HK-2 (cell line): ENCODE results near the gene HLCS.
A peak's percentile ranks its signal among the peaks of the same experiment; 100 is the strongest.

Source experiments
- DNase-seq: peaks from one replicate; pipeline ENCODE4 v3.0.0-alpha.2; 2018; ENCODE audit not compliant: unreplicated experiment

HLCS gene

GRCh38 chr21:36813052-36813451 lies 153.4 kb downstream of the HLCS start:
- no peak for DNase-seq

GRCh38 chr21:36811762-36812161 lies 154.7 kb downstream of the HLCS start:
- DNase-seq, result no peak

- DNase-seq, result no peak
These were observed 156.0 kb downstream of the HLCS start for GRCh38 chr21:36810443-36810842.

GRCh38 chr21:36807422-36807928 lies 159.0 kb downstream of the HLCS start:
- DNase-seq, result peak; percentile 14

GRCh38 chr21:36806103-36806502 lies 160.4 kb downstream of the HLCS start:
- no peak for DNase-seq

- no peak for DNase-seq
These were observed 161.4 kb downstream of the HLCS start for GRCh38 chr21:36804874-36805611.

- peak; percentile 46 for DNase-seq
These were observed 162.5 kb downstream of the HLCS start for GRCh38 chr21:36803816-36804439.

- no peak for DNase-seq
These were observed 163.3 kb downstream of the HLCS start for GRCh38 chr21:36803051-36803645.

- no peak for DNase-seq
These were observed 165.7 kb downstream of the HLCS start for GRCh38 chr21:36800734-36801133.

- DNase-seq, result no peak
These were observed 166.6 kb downstream of the HLCS start for GRCh38 chr21:36799869-36800268.

GRCh38 chr21:36798491-36798890 lies 168.0 kb downstream of the HLCS start:
- no peak for DNase-seq

- DNase-seq, result no peak
These were observed 170.4 kb downstream of the HLCS start for GRCh38 chr21:36796070-36796469.

- DNase-seq, result peak; percentile 63
These were observed 173.9 kb downstream of the HLCS start for GRCh38 chr21:36792505-36792967.

- no peak for DNase-seq
These were observed 174.6 kb downstream of the HLCS start for GRCh38 chr21:36791695-36792470.

GRCh38 chr21:36791180-36791579 lies 175.3 kb downstream of the HLCS start:
- DNase-seq, result no peak

GRCh38 chr21:36790616-36791015 lies 175.9 kb downstream of the HLCS start:
- DNase-seq, result no peak

GRCh38 chr21:36788120-36788638 lies 178.3 kb downstream of the HLCS start:
- DNase-seq, result no peak

- no peak for DNase-seq
These were observed 180.3 kb downstream of the HLCS start for GRCh38 chr21:36786186-36786585.

GRCh38 chr21:36785615-36786014 lies 180.9 kb downstream of the HLCS start:
- no peak for DNase-seq

GRCh38 chr21:36784947-36785346 lies 181.5 kb downstream of the HLCS start:
- DNase-seq, result no peak

- DNase-seq, result peak; percentile 70
These were observed 182.7 kb downstream of the HLCS start for GRCh38 chr21:36783612-36784374.
